ENCODE data around the gene DCAKD.

The DCAKD gene

GRCh38 chr17:45030733-45031132 is 20.7 kb downstream of the DCAKD start:
- DNase-seq = no peak

- no peak for DNase-seq
Measured at GRCh38 chr17:45029758-45030423, 21.5 kb downstream of the DCAKD start.

GRCh38 chr17:45029096-45029495 is 22.3 kb downstream of the DCAKD start:
- no peak for DNase-seq

GRCh38 chr17:45022655-45023339 is 28.6 kb downstream of the DCAKD start:
- no peak for DNase-seq

GRCh38 chr17:45022288-45022648 is 29.2 kb downstream of the DCAKD start:
- DNase-seq = no peak

- DNase-seq = peak; percentile 53
Measured at GRCh38 chr17:45021607-45022287, 29.7 kb downstream of the DCAKD start.

GRCh38 chr17:45020354-45021138 is 30.9 kb downstream of the DCAKD start:
- DNase-seq = no peak

GRCh38 chr17:45018848-45019711 is 32.4 kb downstream of the DCAKD start:
- no peak for DNase-seq

- no peak for DNase-seq
Measured at GRCh38 chr17:45018514-45018847, 33.0 kb downstream of the DCAKD start.

GRCh38 chr17:45016823-45017222 is 34.6 kb downstream of the DCAKD start:
- DNase-seq = no peak

- no peak for DNase-seq
Measured at GRCh38 chr17:45016237-45016636, 35.2 kb downstream of the DCAKD start.

GRCh38 chr17:45013021-45013997 is 38.1 kb downstream of the DCAKD start:
- DNase-seq = no peak

- DNase-seq = no peak
Measured at GRCh38 chr17:45011767-45012166, 39.7 kb downstream of the DCAKD start.

- no peak for DNase-seq
Measured at GRCh38 chr17:45009676-45010467, 41.6 kb downstream of the DCAKD start.

- DNase-seq = no peak
Measured at GRCh38 chr17:45008216-45008615, 43.2 kb downstream of the DCAKD start.

- no peak for DNase-seq
Measured at GRCh38 chr17:45006927-45007461, 44.4 kb downstream of the DCAKD start.

GRCh38 chr17:45005700-45006099 is 45.7 kb downstream of the DCAKD start:
- DNase-seq = no peak

GRCh38 chr17:45004388-45004787 is 47.0 kb downstream of the DCAKD start:
- no peak for DNase-seq

- no peak for DNase-seq
Measured at GRCh38 chr17:45003877-45004276, 47.6 kb downstream of the DCAKD start.

GRCh38 chr17:45001310-45001709 is 50.1 kb downstream of the DCAKD start:
- DNase-seq = no peak

All from effector CD4-positive, alpha-beta T cell (primary cell).